Measurements from ENCODE around the gene LMO7.

- TF ChIP-seq CTCF (IDR thresholded peaks at IDR 0.05 in 8 of 11, conservative IDR thresholded peaks at IDR 0.05 in 3 of 11) (no peak), POLR2A (IDR thresholded peaks at IDR 0.05) (no peak), POLR2AphosphoS5 (IDR thresholded peaks at IDR 0.05) (no peak)
These were observed 165.3 kb downstream of the LMO7 start for GRCh38 chr13:75801388-75801945.

All from spleen (tissue), 7 donors.